DOHH2 (cell line): ENCODE data around the gene LIPM.

ENCODE experiments used
- H3F3A ChIP-seq: fragments of 200-600 bp; sonication (generic), shearing (Covaris generic); 2 replicates; pipeline ENCODE4 v1.6.0; 2016; ENCODE audit warnings: antibody characterized with exemption, mild to moderate bottlenecking; ENCODE audit not compliant: control insufficient read depth, insufficient read depth
- H3K27ac ChIP-seq: fragments of 200-600 bp; sonication (generic); 2 replicates; pipeline ENCODE4 v1.5.1; 2014; ENCODE audit warnings: low read depth, mild to moderate bottlenecking, low read length, moderate library complexity
- H3K27me3 ChIP-seq: fragments of 200-600 bp; sonication (generic); 2 replicates; pipeline ENCODE4 v1.6.1; 2014; ENCODE audit warnings: mild to moderate bottlenecking, low read length, mixed read lengths; ENCODE audit not compliant: control insufficient read depth
- H3K36me3 ChIP-seq: fragments of 200-600 bp; sonication (generic); 2 replicates; pipeline ENCODE4 v1.6.1; 2014; ENCODE audit warnings: mild to moderate bottlenecking, low read length, moderate library complexity, mixed read lengths; ENCODE audit not compliant: control insufficient read depth
- H3K4me1 ChIP-seq: fragments of 200-600 bp; sonication (generic); 2 replicates; pipeline ENCODE4 v1.6.1; 2014; ENCODE audit warnings: mild to moderate bottlenecking, low read length, mixed read lengths; ENCODE audit not compliant: control insufficient read depth
- H3K4me2 ChIP-seq: fragments of 200-600 bp; sonication (generic); 2 replicates; pipeline ENCODE4 v1.6.0; 2014; ENCODE audit warnings: mild to moderate bottlenecking, low read length, moderate library complexity
- H3K4me3 ChIP-seq: fragments of 200-600 bp; sonication (generic); 2 replicates; pipeline ENCODE4 v1.5.1; 2014; ENCODE audit warnings: mild to moderate bottlenecking, low read length, mixed read lengths
- H3K79me2 ChIP-seq: fragments of 200-600 bp; sonication (generic); 2 replicates; pipeline ENCODE4 v1.6.1; 2014; ENCODE audit warnings: mild to moderate bottlenecking, low read length, mixed read lengths; ENCODE audit not compliant: control insufficient read depth
- H3K9me2 ChIP-seq: fragments of 200-600 bp; sonication (generic); replicated peaks from 2 replicates; pipeline ENCODE4 v1.6.1; 2014; ENCODE audit warnings: mild to moderate bottlenecking, low read length, mixed read lengths; ENCODE audit not compliant: control insufficient read depth
- H3K9me3 ChIP-seq: fragments of 200-600 bp; sonication (generic); 2 replicates; pipeline ENCODE4 v1.6.1; 2014; ENCODE audit warnings: antibody characterized with exemption, low read length, mixed read lengths; ENCODE audit not compliant: control insufficient read depth, insufficient read depth
- H4K20me1 ChIP-seq: fragments of 200-600 bp; sonication (generic); 2 replicates; pipeline ENCODE4 v1.6.0; 2014; ENCODE audit warnings: low read depth, mild to moderate bottlenecking, antibody characterized with exemption, low read length, moderate library complexity; ENCODE audit not compliant: control insufficient read depth, insufficient read depth
- EZH2phosphoT487 ChIP-seq: fragments of 200-600 bp; sonication (generic); IDR thresholded peaks from 2 replicates; pipeline ENCODE4 v1.6.1; 2017; ENCODE audit warnings: borderline replicate concordance, mild to moderate bottlenecking, antibody characterized with exemption, low read length, moderate library complexity, mixed read lengths
- TF ChIP-seq, protein P1 (sequence below): fragments of 200-600 bp; sonication (generic); IDR thresholded peaks from one replicate; pipeline ENCODE4 v1.5.1; 2014; ENCODE audit warnings: antibody characterized with exemption, mild to moderate bottlenecking, low read depth, low read length; ENCODE audit not compliant: poor library complexity, severe bottlenecking

Gene LIPM

DNA sequence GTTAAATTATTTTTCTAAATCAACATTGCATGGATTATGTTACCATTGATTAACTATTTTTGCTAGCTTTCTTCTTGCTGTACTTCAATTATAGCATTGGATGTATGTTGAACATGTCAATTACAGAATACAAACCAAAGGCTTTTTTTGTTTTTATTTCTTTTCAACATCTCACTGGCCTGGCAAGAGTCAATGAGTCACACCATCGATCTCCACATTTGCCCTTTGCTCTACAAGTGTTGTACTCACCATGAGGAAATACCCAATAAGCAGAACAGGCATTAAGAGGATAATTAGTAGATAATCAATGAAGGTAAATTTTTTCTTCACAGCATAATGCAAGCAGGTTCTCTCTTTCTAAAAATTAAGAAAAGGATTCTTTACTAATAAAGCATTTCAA is 25.8 kb downstream of the LIPM start:
- H4K20me1 ChIP-seq: no peaks in the 10 kb centered on the region
- H3K9me3 ChIP-seq: no peaks in the 10 kb centered on the region
- H3K9me2 ChIP-seq: no peaks in the 10 kb centered on the region
- no peaks in the 10 kb centered on the region for H3K36me3 ChIP-seq
- no peaks in the 10 kb centered on the region for H3F3A ChIP-seq
- no peaks in the 10 kb centered on the region for H3K79me2 ChIP-seq
- H3K27me3 ChIP-seq: peaks cover 17% of the 10 kb centered on the region
- no peak for TF ChIP-seq EZH2phosphoT487
- TF ChIP-seq, protein P1, sequence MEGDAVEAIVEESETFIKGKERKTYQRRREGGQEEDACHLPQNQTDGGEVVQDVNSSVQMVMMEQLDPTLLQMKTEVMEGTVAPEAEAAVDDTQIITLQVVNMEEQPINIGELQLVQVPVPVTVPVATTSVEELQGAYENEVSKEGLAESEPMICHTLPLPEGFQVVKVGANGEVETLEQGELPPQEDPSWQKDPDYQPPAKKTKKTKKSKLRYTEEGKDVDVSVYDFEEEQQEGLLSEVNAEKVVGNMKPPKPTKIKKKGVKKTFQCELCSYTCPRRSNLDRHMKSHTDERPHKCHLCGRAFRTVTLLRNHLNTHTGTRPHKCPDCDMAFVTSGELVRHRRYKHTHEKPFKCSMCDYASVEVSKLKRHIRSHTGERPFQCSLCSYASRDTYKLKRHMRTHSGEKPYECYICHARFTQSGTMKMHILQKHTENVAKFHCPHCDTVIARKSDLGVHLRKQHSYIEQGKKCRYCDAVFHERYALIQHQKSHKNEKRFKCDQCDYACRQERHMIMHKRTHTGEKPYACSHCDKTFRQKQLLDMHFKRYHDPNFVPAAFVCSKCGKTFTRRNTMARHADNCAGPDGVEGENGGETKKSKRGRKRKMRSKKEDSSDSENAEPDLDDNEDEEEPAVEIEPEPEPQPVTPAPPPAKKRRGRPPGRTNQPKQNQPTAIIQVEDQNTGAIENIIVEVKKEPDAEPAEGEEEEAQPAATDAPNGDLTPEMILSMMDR: no peak
- H3K27ac ChIP-seq: no peak overlapping the region
- H3K4me3 ChIP-seq: no peak overlapping the region
- peaks cover 6% of the 10 kb centered on the region; the same call in 1 of the 2 replicates for H3K4me1 ChIP-seq
- no peak overlapping the region for H3K4me2 ChIP-seq

DNA sequence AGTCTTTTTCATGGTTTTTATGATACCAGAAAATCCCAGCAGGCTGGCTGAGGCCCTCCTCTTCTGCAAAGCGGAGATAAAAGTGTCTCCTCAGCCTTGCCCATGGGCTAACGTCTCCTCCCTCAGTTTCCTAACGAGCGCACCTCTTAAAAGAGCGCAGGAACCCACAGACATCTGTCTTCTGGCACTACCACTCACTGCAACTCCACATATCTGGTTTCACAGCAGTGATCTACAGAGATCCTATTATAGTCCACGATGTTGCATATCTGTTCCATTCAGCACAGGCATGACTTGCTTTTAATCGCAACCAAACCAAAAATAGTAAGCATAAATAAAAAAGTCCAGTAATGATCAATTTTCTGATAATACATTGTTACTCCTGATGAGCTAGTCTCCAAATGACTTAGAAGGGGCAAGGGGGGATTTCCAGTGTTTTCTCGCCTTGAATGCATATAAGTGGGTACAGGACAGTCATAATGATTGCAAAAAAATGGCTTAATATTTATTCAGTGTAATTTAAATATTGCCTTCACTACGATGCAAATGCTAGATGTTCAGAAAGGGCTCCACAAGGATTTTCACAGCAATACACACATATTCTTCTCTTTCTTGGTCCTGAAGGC is 28.2 kb downstream of the LIPM start:
- Histone ChIP-seq H3F3A (no peaks in the 10 kb centered on the region), H3K27me3 (peaks cover 17% of the 10 kb centered on the region), H3K9me3 (no peaks in the 10 kb centered on the region), H3K36me3 (no peaks in the 10 kb centered on the region), H3K4me1 (peaks cover 10% of the 10 kb centered on the region; the same call in 1 of the 2 replicates), H4K20me1 (no peaks in the 10 kb centered on the region), H3K79me2 (no peaks in the 10 kb centered on the region), H3K4me2 (no peak overlapping the region), H3K4me3 (no peak overlapping the region), H3K9me2 (no peaks in the 10 kb centered on the region), H3K27ac (no peak overlapping the region)
- TF ChIP-seq, protein P1: no peak
- peak; percentile 64; the same call in 1 of the 2 replicates for TF ChIP-seq EZH2phosphoT487

DNA sequence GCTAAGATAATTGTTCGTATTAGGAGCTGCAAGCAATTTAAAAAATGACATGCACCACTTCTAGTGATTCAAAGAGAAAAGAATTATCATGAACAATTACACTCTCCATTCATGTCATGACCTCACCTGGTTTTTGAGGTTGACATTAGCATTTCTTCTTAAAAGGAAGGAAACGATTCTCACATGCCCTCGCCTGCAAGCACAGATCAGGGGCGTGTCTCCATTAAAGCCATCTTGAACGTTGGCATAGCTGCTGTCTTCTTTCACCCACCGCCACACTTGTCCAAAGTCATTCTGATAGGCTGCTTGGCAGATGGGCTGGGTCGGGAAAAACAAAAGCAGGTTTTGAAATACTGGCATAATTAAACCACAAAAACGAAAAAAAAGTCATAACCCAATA is 29.2 kb downstream of the LIPM start:
- H3F3A ChIP-seq: no peaks in the 10 kb centered on the region
- no peaks in the 10 kb centered on the region for H3K9me3 ChIP-seq
- no peak overlapping the region for H3K4me2 ChIP-seq
- H3K27ac ChIP-seq: no peak overlapping the region
- H3K9me2 ChIP-seq: no peaks in the 10 kb centered on the region
- no peak overlapping the region for H3K4me3 ChIP-seq
- H3K4me1 ChIP-seq: peaks cover 10% of the 10 kb centered on the region; the same call in 1 of the 2 replicates
- TF ChIP-seq, protein P1: no peak
- TF ChIP-seq EZH2phosphoT487: no peak
- peaks cover 17% of the 10 kb centered on the region for H3K27me3 ChIP-seq
- no peaks in the 10 kb centered on the region for H3K36me3 ChIP-seq
- H3K79me2 ChIP-seq: no peaks in the 10 kb centered on the region
- H4K20me1 ChIP-seq: no peaks in the 10 kb centered on the region
